ENCODE results near the gene PPWD1.

GRCh38 chr5:65630981-65631380, 67.9 kb downstream of the PPWD1 start:
- TF ChIP-seq CTCF (IDR thresholded peaks at IDR 0.05) (no peak), POLR2A (IDR thresholded peaks at IDR 0.05) (no peak)

Data from adrenal gland (tissue), 5 donors.